ENCODE data around the gene SUGCT.

DNA sequence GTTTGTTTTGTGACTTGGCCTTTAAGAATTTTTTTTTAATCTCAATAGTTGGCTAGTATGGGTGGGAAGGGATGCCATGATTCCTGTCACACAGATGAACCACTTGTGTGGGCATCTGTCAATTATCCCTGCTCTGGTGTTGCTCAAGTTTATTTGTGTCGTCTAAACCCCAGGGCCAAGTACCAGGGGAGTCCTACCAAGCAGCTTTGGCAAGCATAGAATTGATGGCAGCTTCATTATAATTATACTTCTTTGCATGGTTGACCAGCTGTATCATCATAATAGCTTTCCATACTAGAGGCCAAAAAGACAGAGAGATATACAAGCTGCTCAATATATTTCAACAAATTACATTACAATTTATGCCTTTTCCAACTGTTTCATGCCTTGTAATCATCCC lies 30.4 kb downstream of the SUGCT start:
- no peak for TF ChIP-seq POLR2AphosphoS5 (IDR thresholded peaks at IDR 0.05)
- TF ChIP-seq, protein P1, sequence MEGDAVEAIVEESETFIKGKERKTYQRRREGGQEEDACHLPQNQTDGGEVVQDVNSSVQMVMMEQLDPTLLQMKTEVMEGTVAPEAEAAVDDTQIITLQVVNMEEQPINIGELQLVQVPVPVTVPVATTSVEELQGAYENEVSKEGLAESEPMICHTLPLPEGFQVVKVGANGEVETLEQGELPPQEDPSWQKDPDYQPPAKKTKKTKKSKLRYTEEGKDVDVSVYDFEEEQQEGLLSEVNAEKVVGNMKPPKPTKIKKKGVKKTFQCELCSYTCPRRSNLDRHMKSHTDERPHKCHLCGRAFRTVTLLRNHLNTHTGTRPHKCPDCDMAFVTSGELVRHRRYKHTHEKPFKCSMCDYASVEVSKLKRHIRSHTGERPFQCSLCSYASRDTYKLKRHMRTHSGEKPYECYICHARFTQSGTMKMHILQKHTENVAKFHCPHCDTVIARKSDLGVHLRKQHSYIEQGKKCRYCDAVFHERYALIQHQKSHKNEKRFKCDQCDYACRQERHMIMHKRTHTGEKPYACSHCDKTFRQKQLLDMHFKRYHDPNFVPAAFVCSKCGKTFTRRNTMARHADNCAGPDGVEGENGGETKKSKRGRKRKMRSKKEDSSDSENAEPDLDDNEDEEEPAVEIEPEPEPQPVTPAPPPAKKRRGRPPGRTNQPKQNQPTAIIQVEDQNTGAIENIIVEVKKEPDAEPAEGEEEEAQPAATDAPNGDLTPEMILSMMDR (IDR thresholded peaks at IDR 0.05 in 8 of 11, conservative IDR thresholded peaks at IDR 0.05 in 3 of 11), result no peak
- no peak for TF ChIP-seq POLR2A (IDR thresholded peaks at IDR 0.05)
